ENCODE measurements around the gene AKAP6. TPM values are rescaled to one million over a fixed set of nuclear protein-coding genes. Genes with fewer than 3 reads are reported as not detected.

Gene AKAP6
- total and polyA plus RNA-seq, 2 of the 8 experiments (the other 6 are each of a cell fraction or from before 2014, with no cell fraction given), result 0.09 to 0.89 TPM

- H3K36me3 ChIP-seq (ENCODE audit: control insufficient read depth in 2 of 4, insufficient read depth in 4 of 4, low read length in 3 of 4), result no peaks in the 10 kb centered on the region
- 34% methylated on average over 9 of the region's 9 CpGs; no CpG with 5 or more reads in 1 of the 2 experiments for WGBS, 2 experiments (ENCODE audit: extremely low coverage in 1 of 2, insufficient coverage in 1 of 2, insufficient read length in 1 of 2, insufficient replicate concordance in 2 of 2, low coverage in 1 of 2, low lambda C conversion rate in 2 of 2, missing lambda C conversion rate in 1 of 2)
- no peaks in the 10 kb centered on the region for H3K79me1 ChIP-seq (ENCODE audit: low read depth, low read length)
- H3K4ac ChIP-seq (replicated peaks; ENCODE audit: insufficient read length, low read depth, low read length), result no peak overlapping the region
- H3K4me3 ChIP-seq (ENCODE audit: extremely low read depth in 1 of 4, insufficient read depth in 2 of 4, low read depth in 3 of 4, low read length in 4 of 4), result no peak overlapping the region
- H2BK5ac ChIP-seq (ENCODE audit: low read depth, low read length), result no peak overlapping the region
- no peak overlapping the region for H2BK15ac ChIP-seq (ENCODE audit: low read length)
- H2AFZ ChIP-seq (ENCODE audit: low read length), result no peak overlapping the region
- no peak overlapping the region for H3K23ac ChIP-seq (ENCODE audit: insufficient read length)
- H4K20me1 ChIP-seq (replicated peaks in 1 of 2; ENCODE audit: control insufficient read depth in 1 of 2, insufficient read depth in 2 of 2, low read length in 2 of 2), result no peaks in the 10 kb centered on the region
- no peak overlapping the region for H4K8ac ChIP-seq (ENCODE audit: extremely low read depth, insufficient read depth, low read length)
- no peak overlapping the region for H3K27ac ChIP-seq (ENCODE audit: low read depth, low read length)
- no peak overlapping the region for H4K91ac ChIP-seq (replicated peaks; ENCODE audit: insufficient read length, low read length)
- FAIRE-seq (peak; percentile 93), DNase-seq (ENCODE audit: low read depth in 1 of 2, low spot score in 2 of 2) (peak in 1 of 2 experiments; percentile 60)
- CTCF ChIA-PET (ENCODE audit: partially characterized antibody), result interaction anchor here (0.6 to 2.5 kb wide), 13 partner anchors 9 to 1763 kb away, joined by 3 to 13 read pairs (median 3); no protein-coding TSS in a partner anchor
- no peak overlapping the region for H3K9ac ChIP-seq (replicated peaks in 1 of 4; ENCODE audit: extremely low read depth in 1 of 4, low read depth in 3 of 4, low read length in 3 of 4)
- H3K79me2 ChIP-seq (ENCODE audit: control insufficient read depth in 1 of 2, insufficient read depth in 2 of 2, low read length in 2 of 2), result no peaks in the 10 kb centered on the region
- POLR2A ChIA-PET (ENCODE audit: partially characterized antibody), result no interaction called here
- no peak for TF ChIP-seq RFX5 (IDR thresholded peaks at IDR 0.05; ENCODE audit: borderline replicate concordance, low read depth, low read length)
- peak; percentile 55; the same call in 1 of the 2 replicates for TF ChIP-seq TEAD4 (IDR thresholded peaks at IDR 0.05; ENCODE audit: low read depth, low read length)
- TF ChIP-seq, protein P1, sequence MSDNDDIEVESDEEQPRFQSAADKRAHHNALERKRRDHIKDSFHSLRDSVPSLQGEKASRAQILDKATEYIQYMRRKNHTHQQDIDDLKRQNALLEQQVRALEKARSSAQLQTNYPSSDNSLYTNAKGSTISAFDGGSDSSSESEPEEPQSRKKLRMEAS (IDR thresholded peaks at IDR 0.05), result no peak
- peak in 2 of 3 experiments; percentile 66 to 91; a peak in 3 of 4 replicates for TF ChIP-seq CTCF (IDR thresholded peaks at IDR 0.05; ENCODE audit: control extremely low read depth in 1 of 3, insufficient read depth in 1 of 3, low read depth in 1 of 3, low read length in 3 of 3)
- 0 out of 2 replicates have a peak, but pooled peaks have one; percentile 26 for TF ChIP-seq YY1 (IDR thresholded peaks at IDR 0.05; ENCODE audit: low read depth, low read length)
- peak; percentile 99 for TF ChIP-seq CEBPB (IDR thresholded peaks at IDR 0.05; ENCODE audit: low read depth, low read length)
- TF ChIP-seq RAD21 (IDR thresholded peaks at IDR 0.05 in 1 of 2, conservative IDR thresholded peaks at IDR 0.05 in 1 of 2; ENCODE audit: low read depth in 2 of 2, low read length in 2 of 2), result peak; percentile 92 to 96
- peaks cover 0 to 3% (median 0%) of the 10 kb centered on the region in 4 experiments; a peak in 1 of 7 replicates for H3K4me1 ChIP-seq (replicated peaks in 1 of 4; ENCODE audit: control insufficient read depth in 3 of 4, insufficient read depth in 4 of 4, low read length in 3 of 4)
- no peaks in the 10 kb centered on the region for H3K9me3 ChIP-seq (ENCODE audit: insufficient read depth in 2 of 2, low read depth in 1 of 2, low read length in 1 of 2)
- no peak overlapping the region for H3K56ac ChIP-seq (replicated peaks; ENCODE audit: insufficient read length, low read depth, low read length)
- no peaks in the 10 kb centered on the region for H3K23me2 ChIP-seq (ENCODE audit: low read depth, low read length)
- H3K14ac ChIP-seq (ENCODE audit: insufficient read length), result no peak overlapping the region
- no peak overlapping the region for H2BK120ac ChIP-seq (replicated peaks; ENCODE audit: low read depth, low read length)
- no peak overlapping the region for H2AK5ac ChIP-seq (ENCODE audit: low read depth, low read length)
- H4K5ac ChIP-seq (ENCODE audit: insufficient read length, low read depth, low read length), result no peak overlapping the region
- H3K4me2 ChIP-seq (ENCODE audit: insufficient read depth in 1 of 2, low read depth in 2 of 2, low read length in 2 of 2), result no peak overlapping the region
- H2BK12ac ChIP-seq (ENCODE audit: low read depth, low read length), result no peak overlapping the region
- no peak overlapping the region for H2BK20ac ChIP-seq (ENCODE audit: low read length)
- H3K27me3 ChIP-seq (replicated peaks in 1 of 4; ENCODE audit: control insufficient read depth in 3 of 4, extremely low read depth in 1 of 4, insufficient read depth in 3 of 4, low read length in 3 of 4), result no peaks in the 10 kb centered on the region
- no peak overlapping the region for H3K18ac ChIP-seq (ENCODE audit: extremely low read depth, low read length)
Observed at GRCh38 chr14:32560209-32560857, 231.2 kb downstream of the AKAP6 start.
